ENCODE data around the gene PCSK7.
"Not testable (repeated sequence)": the region's sequence is repeated elsewhere in the genome, so short reads cannot be mapped to it uniquely, and the experiment has no call there.

Gene PCSK7

GRCh38 chr11:117197516-117198456 lies 34.1 kb downstream of the PCSK7 start:
- no peak for DNase-seq (ENCODE audit: low spot score)

- no peak for DNase-seq (ENCODE audit: low spot score)
Observed at GRCh38 chr11:117197006-117197405, 34.9 kb downstream of the PCSK7 start.

- no peak for DNase-seq (ENCODE audit: low spot score)
Observed at GRCh38 chr11:117195761-117196160, 36.1 kb downstream of the PCSK7 start.

GRCh38 chr11:117195258-117195657 lies 36.6 kb downstream of the PCSK7 start:
- DNase-seq (ENCODE audit: low spot score): no peak

- DNase-seq (ENCODE audit: low spot score): no peak
Observed at GRCh38 chr11:117194267-117194666, 37.6 kb downstream of the PCSK7 start.

GRCh38 chr11:117193130-117194020 lies 38.5 kb downstream of the PCSK7 start:
- DNase-seq (ENCODE audit: low spot score): no peak

- no peak for DNase-seq (ENCODE audit: low spot score)
Observed at GRCh38 chr11:117192401-117192875, 39.4 kb downstream of the PCSK7 start.

- no peak for DNase-seq (ENCODE audit: low spot score)
Observed at GRCh38 chr11:117191680-117192400, 40.0 kb downstream of the PCSK7 start.

GRCh38 chr11:117189941-117190544 lies 41.8 kb downstream of the PCSK7 start:
- no peak for DNase-seq (ENCODE audit: low spot score)

GRCh38 chr11:117189191-117189940 lies 42.5 kb downstream of the PCSK7 start:
- no peak for DNase-seq (ENCODE audit: low spot score)

- DNase-seq (ENCODE audit: low spot score): no peak
Observed at GRCh38 chr11:117188620-117189081, 43.2 kb downstream of the PCSK7 start.

GRCh38 chr11:117187799-117188481 lies 43.9 kb downstream of the PCSK7 start:
- DNase-seq (ENCODE audit: low spot score): no peak

- no peak for DNase-seq (ENCODE audit: low spot score)
Observed at GRCh38 chr11:117187428-117187798, 44.5 kb downstream of the PCSK7 start.

- DNase-seq (ENCODE audit: low spot score): no peak
Observed at GRCh38 chr11:117187007-117187406, 44.9 kb downstream of the PCSK7 start.

GRCh38 chr11:117186431-117186761 lies 45.5 kb downstream of the PCSK7 start:
- no peak for DNase-seq (ENCODE audit: low spot score)

- DNase-seq (ENCODE audit: low spot score): no peak
Observed at GRCh38 chr11:117185736-117186430, 46.0 kb downstream of the PCSK7 start.

GRCh38 chr11:117183724-117184349 lies 48.0 kb downstream of the PCSK7 start:
- DNase-seq (ENCODE audit: low spot score): no peak

- DNase-seq (ENCODE audit: low spot score): not testable (repeated sequence)
Observed at GRCh38 chr11:117183178-117183577, 48.7 kb downstream of the PCSK7 start.

- no peak for DNase-seq (ENCODE audit: low spot score)
Observed at GRCh38 chr11:117182551-117182935, 49.3 kb downstream of the PCSK7 start.

Measured in hepatic stellate cell (primary cell).